Keratinocyte (primary cell): ENCODE measurements around the gene LIN28A.

Source experiments
- EZH2 ChIP-seq: IDR thresholded peaks from one replicate; pipeline ENCODE4 v1.6.1; 2012; ENCODE audit warnings: inconsistent platforms, mild to moderate bottlenecking, low read length, moderate library complexity
- TF ChIP-seq, protein P1 (sequence below), 3 experiments: IDR thresholded peaks in 1 of 3; conservative IDR thresholded peaks in 1 of 3; optimal IDR thresholded peaks in 1 of 3; 2 replicates in 2 of 3; 3 replicates in 1 of 3; pipeline versions ENCODE3 to v1.5.1; 2011; ENCODE audit warnings: low read length in 3 of 3, mild to moderate bottlenecking in 3 of 3, moderate library complexity in 2 of 3, control low read depth in 1 of 3, inconsistent platforms in 1 of 3; ENCODE audit not compliant: insufficient read depth in 2 of 3; ENCODE audit errors: extremely low read depth in 1 of 3

DNA sequence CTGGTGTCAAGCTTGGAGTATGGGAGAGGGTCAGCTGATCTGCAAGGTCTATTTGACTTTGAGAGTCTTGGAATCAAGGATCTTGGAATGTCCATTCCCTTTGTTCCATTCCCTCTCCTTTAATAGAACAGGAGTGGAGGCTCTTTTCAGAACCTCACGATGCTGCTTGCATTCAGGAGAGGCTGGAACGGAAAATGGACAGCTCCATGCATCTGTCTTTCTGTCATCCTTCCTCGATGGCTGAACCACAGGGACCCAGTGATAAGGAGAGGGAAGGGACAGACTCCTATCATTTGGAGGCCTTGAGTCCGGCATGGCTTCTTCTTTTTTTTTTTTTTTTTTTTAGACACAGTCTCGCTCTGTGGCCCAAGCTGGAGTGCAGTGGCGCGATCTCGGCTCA, 14.9 kb upstream of the LIN28A start:
- TF ChIP-seq, protein P1, sequence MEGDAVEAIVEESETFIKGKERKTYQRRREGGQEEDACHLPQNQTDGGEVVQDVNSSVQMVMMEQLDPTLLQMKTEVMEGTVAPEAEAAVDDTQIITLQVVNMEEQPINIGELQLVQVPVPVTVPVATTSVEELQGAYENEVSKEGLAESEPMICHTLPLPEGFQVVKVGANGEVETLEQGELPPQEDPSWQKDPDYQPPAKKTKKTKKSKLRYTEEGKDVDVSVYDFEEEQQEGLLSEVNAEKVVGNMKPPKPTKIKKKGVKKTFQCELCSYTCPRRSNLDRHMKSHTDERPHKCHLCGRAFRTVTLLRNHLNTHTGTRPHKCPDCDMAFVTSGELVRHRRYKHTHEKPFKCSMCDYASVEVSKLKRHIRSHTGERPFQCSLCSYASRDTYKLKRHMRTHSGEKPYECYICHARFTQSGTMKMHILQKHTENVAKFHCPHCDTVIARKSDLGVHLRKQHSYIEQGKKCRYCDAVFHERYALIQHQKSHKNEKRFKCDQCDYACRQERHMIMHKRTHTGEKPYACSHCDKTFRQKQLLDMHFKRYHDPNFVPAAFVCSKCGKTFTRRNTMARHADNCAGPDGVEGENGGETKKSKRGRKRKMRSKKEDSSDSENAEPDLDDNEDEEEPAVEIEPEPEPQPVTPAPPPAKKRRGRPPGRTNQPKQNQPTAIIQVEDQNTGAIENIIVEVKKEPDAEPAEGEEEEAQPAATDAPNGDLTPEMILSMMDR (optimal IDR thresholded peaks at IDR 0.05 in 1 of 3, IDR thresholded peaks at IDR 0.05 in 1 of 3, conservative IDR thresholded peaks at IDR 0.05 in 1 of 3; ENCODE audit: extremely low read depth in 1 of 3, insufficient read depth in 2 of 3, low read length in 3 of 3) = no peak
- no peak for TF ChIP-seq EZH2
